AG09319 (cell line): ENCODE results near the gene CTNNB1.
"Not testable (repeated sequence)": the region's sequence is repeated elsewhere in the genome, so short reads cannot be mapped to it uniquely, and the experiment has no call there.

Source experiments
- DNase-seq: peaks from one replicate; pipeline ENCODE4 v3.0.0-alpha.2; 2010; ENCODE audit warnings: low read depth; ENCODE audit errors: extremely low read depth
- TF ChIP-seq, protein P1 (sequence below): IDR thresholded peaks from 2 replicates; pipeline ENCODE4 v1.5.1; 2011; ENCODE audit warnings: low read depth, mild to moderate bottlenecking, inconsistent platforms, low read length, moderate library complexity

CTNNB1 gene

DNA sequence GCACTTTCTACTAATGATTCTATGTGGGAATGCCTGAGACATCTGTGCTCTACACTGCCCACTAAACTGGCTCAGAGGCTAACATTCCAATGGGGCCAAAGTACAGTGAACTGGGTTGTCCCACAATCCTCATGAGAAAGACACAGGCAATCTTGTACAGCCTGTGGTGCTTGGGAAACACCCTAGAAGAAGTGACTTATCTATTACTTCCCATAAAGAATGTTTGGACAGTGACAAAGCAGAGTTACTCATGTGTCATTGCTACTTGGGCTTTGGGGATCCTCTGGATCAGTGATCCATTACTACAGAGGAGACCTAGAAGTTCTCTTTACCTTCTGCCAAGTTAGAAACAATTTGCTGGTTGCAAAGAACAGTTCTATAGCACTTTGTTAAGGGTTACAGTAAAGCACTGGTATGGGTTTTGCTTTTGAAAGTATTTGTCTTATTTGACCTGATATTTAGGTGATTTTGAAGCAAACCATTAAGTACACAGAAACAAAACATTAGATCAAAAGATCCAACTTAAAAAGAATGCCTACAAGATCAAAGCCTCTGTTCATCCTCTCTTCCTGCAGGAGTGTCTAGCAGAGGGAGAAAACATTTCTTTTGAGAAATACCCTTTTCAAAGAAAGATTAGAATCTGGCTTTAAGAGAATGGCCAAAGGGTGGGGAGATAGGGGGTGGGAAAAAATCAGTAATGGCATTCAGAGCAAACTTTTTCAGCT is 75.8 kb downstream of the CTNNB1 start:
- TF ChIP-seq, protein P1, sequence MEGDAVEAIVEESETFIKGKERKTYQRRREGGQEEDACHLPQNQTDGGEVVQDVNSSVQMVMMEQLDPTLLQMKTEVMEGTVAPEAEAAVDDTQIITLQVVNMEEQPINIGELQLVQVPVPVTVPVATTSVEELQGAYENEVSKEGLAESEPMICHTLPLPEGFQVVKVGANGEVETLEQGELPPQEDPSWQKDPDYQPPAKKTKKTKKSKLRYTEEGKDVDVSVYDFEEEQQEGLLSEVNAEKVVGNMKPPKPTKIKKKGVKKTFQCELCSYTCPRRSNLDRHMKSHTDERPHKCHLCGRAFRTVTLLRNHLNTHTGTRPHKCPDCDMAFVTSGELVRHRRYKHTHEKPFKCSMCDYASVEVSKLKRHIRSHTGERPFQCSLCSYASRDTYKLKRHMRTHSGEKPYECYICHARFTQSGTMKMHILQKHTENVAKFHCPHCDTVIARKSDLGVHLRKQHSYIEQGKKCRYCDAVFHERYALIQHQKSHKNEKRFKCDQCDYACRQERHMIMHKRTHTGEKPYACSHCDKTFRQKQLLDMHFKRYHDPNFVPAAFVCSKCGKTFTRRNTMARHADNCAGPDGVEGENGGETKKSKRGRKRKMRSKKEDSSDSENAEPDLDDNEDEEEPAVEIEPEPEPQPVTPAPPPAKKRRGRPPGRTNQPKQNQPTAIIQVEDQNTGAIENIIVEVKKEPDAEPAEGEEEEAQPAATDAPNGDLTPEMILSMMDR, result no peak
- DNase-seq, result peak; percentile 7

GRCh38 chr3:41276191-41276590 is 76.9 kb downstream of the CTNNB1 start:
- no peak for DNase-seq
- TF ChIP-seq, protein P1, result no peak

DNA sequence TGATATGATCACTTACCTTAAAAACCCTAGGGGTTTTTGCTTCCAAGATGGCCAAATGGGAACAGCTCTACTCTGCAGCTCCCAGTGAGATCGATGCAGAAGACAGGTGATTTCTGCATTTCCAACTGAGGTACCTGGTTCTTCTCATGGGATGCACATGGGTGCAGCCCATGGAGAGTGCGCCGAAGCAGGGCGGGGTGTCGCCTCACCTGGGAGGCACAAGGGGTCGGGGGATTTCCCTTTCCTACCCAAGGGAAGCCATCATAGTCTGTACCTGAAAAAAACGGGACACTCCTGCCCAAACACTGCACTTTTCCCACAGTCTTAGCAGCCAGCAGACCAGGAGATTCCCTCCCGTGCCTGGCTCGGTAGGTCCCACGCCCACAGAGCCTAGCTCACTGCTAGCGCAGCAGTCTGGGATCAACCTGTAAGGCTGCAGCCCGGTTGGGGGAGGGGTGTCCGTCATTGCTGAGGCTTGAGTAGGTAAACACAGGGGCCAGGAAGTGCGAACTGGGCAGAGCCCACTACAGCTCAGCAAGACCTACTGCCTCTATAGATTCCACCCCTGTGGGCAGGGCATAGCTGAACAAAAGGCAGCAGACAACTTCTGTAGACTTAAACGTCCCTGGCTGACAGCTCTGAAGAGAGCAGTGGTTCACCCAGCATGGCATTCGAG is 78.6 kb downstream of the CTNNB1 start:
- TF ChIP-seq, protein P1, result no peak
- no peak for DNase-seq

DNA sequence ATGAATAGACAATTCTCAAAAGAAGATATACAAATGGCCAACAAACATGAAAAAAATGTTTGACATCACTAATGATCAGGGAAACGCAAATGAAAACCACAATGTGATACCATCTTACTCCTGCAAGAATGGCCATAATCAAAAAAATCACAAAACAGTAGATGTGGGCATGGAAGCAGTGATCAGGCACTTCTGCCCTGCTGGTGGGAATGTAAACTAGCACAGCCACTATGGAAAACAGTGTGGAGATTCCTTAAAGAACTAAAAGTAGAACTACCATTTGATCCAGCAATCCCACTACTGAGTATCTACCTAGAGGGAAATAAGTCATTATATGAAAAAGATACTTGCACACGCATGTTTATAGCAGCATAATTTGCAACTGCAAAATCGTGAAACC is 85.6 kb downstream of the CTNNB1 start:
- DNase-seq, result not testable (repeated sequence)

DNA sequence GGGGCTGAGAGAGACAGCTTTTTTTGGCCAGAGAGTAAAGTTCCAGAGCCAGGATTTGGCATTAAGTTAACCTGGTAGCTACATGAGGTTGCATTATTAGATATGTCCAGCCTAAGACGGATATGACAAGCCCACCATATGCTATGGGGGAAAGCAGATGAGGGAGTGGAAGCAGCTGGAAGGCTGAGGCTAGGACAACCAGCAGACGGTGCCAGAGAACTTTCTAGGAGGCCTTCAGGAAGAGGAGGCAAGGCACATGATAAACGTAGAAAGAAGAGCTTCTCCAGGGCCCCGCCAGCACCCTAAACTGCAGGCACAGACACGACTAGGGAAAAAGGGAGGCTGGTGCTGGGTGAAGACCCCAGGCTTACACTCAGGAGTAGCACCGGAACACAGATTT is 87.0 kb downstream of the CTNNB1 start:
- TF ChIP-seq, protein P1, result no peak
- no peak for DNase-seq

GRCh38 chr3:41288785-41289184 is 89.5 kb downstream of the CTNNB1 start:
- TF ChIP-seq, protein P1, result no peak
- DNase-seq, result no peak
